ENCODE data around the gene ADSS1.
"Not testable (repeated sequence)": the region's sequence is repeated elsewhere in the genome, so short reads cannot be mapped to it uniquely, and the experiment has no call there.

Gene ADSS1

GRCh38 chr14:104726600-104727451 is 2.8 kb downstream of the ADSS1 start:
- Histone ChIP-seq H2BK15ac (replicated peaks; ENCODE audit: low read depth) (no peak overlapping the region), H3K56ac (ENCODE audit: low read length) (no peak overlapping the region), H3K36me3 (ENCODE audit: control insufficient read depth, insufficient read depth, low read length) (no peaks in the 10 kb centered on the region), H3K4me2 (ENCODE audit: low read length) (no peak overlapping the region), H3K18ac (ENCODE audit: low read length) (no peak overlapping the region), H3K27ac (ENCODE audit: low read depth, low read length) (no peak overlapping the region), H3K4me1 (ENCODE audit: control insufficient read depth, low read depth, low read length) (no peaks in the 10 kb centered on the region), H3K27me3 (ENCODE audit: insufficient read depth, low read length, poor library complexity) (no peaks in the 10 kb centered on the region), H3K4me3 (ENCODE audit: low read length) (no peak overlapping the region), H3K79me2 (ENCODE audit: control insufficient read depth, insufficient read depth, low read length) (no peaks in the 10 kb centered on the region), H3K9ac (ENCODE audit: low read length) (no peak overlapping the region), H2BK120ac (ENCODE audit: low read depth, low read length) (no peak overlapping the region), H4K5ac (ENCODE audit: low read length) (no peak overlapping the region), H3K79me1 (ENCODE audit: low read length) (no peaks in the 10 kb centered on the region), H3K4ac (ENCODE audit: low read depth, low read length) (no peak overlapping the region), H2BK5ac (ENCODE audit: low read length) (no peak overlapping the region), H3K23ac (ENCODE audit: low read length) (no peak overlapping the region), H2AK5ac (ENCODE audit: low read length) (no peak overlapping the region), H4K8ac (ENCODE audit: low read depth, low read length) (no peak overlapping the region)
- peak; percentile 36 for DNase-seq
- no CpG with 5 or more reads among the region's 21 CpGs for WGBS (ENCODE audit: extremely low coverage, insufficient coverage, low lambda C conversion rate)

- Histone ChIP-seq H3K79me2 (ENCODE audit: control insufficient read depth, insufficient read depth, low read length) (no peaks in the 10 kb centered on the region), H2BK15ac (replicated peaks; ENCODE audit: low read depth) (no peak overlapping the region), H2BK5ac (ENCODE audit: low read length) (no peak overlapping the region), H3K27ac (ENCODE audit: low read depth, low read length) (no peak overlapping the region), H3K36me3 (ENCODE audit: control insufficient read depth, insufficient read depth, low read length) (no peaks in the 10 kb centered on the region), H3K9ac (ENCODE audit: low read length) (no peak overlapping the region), H3K56ac (ENCODE audit: low read length) (no peak overlapping the region), H3K4me1 (ENCODE audit: control insufficient read depth, low read depth, low read length) (no peaks in the 10 kb centered on the region), H4K5ac (ENCODE audit: low read length) (no peak overlapping the region), H3K4me3 (ENCODE audit: low read length) (no peak overlapping the region), H4K8ac (ENCODE audit: low read depth, low read length) (no peak overlapping the region), H3K18ac (ENCODE audit: low read length) (no peak overlapping the region), H2AK5ac (ENCODE audit: low read length) (no peak overlapping the region), H3K4ac (ENCODE audit: low read depth, low read length) (no peak overlapping the region), H3K4me2 (ENCODE audit: low read length) (no peak overlapping the region), H3K79me1 (ENCODE audit: low read length) (no peaks in the 10 kb centered on the region), H3K23ac (ENCODE audit: low read length) (no peak overlapping the region), H3K27me3 (ENCODE audit: insufficient read depth, low read length, poor library complexity) (no peaks in the 10 kb centered on the region), H2BK120ac (ENCODE audit: low read depth, low read length) (no peak overlapping the region)
- DNase-seq: no peak
- WGBS (ENCODE audit: extremely low coverage, insufficient coverage, low lambda C conversion rate): no CpG with 5 or more reads among the region's 17 CpGs
Observed at GRCh38 chr14:104728631-104729030, 4.6 kb downstream of the ADSS1 start.

- H3K18ac ChIP-seq (ENCODE audit: low read length); H4K5ac ChIP-seq (ENCODE audit: low read length); H4K8ac ChIP-seq (ENCODE audit: low read depth, low read length); H3K56ac ChIP-seq (ENCODE audit: low read length); DNase-seq; H3K23ac ChIP-seq (ENCODE audit: low read length); H3K4me3 ChIP-seq (ENCODE audit: low read length); H3K79me1 ChIP-seq (ENCODE audit: low read length); H2AK5ac ChIP-seq (ENCODE audit: low read length); H3K27me3 ChIP-seq (ENCODE audit: insufficient read depth, low read length, poor library complexity); H3K27ac ChIP-seq (ENCODE audit: low read depth, low read length); H2BK15ac ChIP-seq (replicated peaks; ENCODE audit: low read depth); H2BK120ac ChIP-seq (ENCODE audit: low read depth, low read length); H3K4ac ChIP-seq (ENCODE audit: low read depth, low read length); H3K4me1 ChIP-seq (ENCODE audit: control insufficient read depth, low read depth, low read length); H2BK5ac ChIP-seq (ENCODE audit: low read length); H3K79me2 ChIP-seq (ENCODE audit: control insufficient read depth, insufficient read depth, low read length); H3K4me2 ChIP-seq (ENCODE audit: low read length); H3K36me3 ChIP-seq (ENCODE audit: control insufficient read depth, insufficient read depth, low read length); H3K9ac ChIP-seq (ENCODE audit: low read length): not testable (repeated sequence)
- WGBS (ENCODE audit: extremely low coverage, insufficient coverage, low lambda C conversion rate): no CpG with 5 or more reads among the region's 73 CpGs
Observed at GRCh38 chr14:104729176-104729834, 5.3 kb downstream of the ADSS1 start.

GRCh38 chr14:104729835-104730181 is 5.8 kb downstream of the ADSS1 start:
- H3K4me2 ChIP-seq (ENCODE audit: low read length): no peak overlapping the region
- DNase-seq: no peak
- H4K5ac ChIP-seq (ENCODE audit: low read length): no peak overlapping the region
- H2BK15ac ChIP-seq (replicated peaks; ENCODE audit: low read depth): no peak overlapping the region
- no peaks in the 10 kb centered on the region for H3K27me3 ChIP-seq (ENCODE audit: insufficient read depth, low read length, poor library complexity)
- H2BK5ac ChIP-seq (ENCODE audit: low read length): no peak overlapping the region
- no peak overlapping the region for H3K18ac ChIP-seq (ENCODE audit: low read length)
- no peak overlapping the region for H3K56ac ChIP-seq (ENCODE audit: low read length)
- H3K4me1 ChIP-seq (ENCODE audit: control insufficient read depth, low read depth, low read length): no peaks in the 10 kb centered on the region
- H3K79me2 ChIP-seq (ENCODE audit: control insufficient read depth, insufficient read depth, low read length): no peaks in the 10 kb centered on the region
- no peak overlapping the region for H3K4me3 ChIP-seq (ENCODE audit: low read length)
- no peak overlapping the region for H3K9ac ChIP-seq (ENCODE audit: low read length)
- no peak overlapping the region for H3K27ac ChIP-seq (ENCODE audit: low read depth, low read length)
- no peak overlapping the region for H3K23ac ChIP-seq (ENCODE audit: low read length)
- no peaks in the 10 kb centered on the region for H3K36me3 ChIP-seq (ENCODE audit: control insufficient read depth, insufficient read depth, low read length)
- H3K79me1 ChIP-seq (ENCODE audit: low read length): no peaks in the 10 kb centered on the region
- H2AK5ac ChIP-seq (ENCODE audit: low read length): no peak overlapping the region
- H4K8ac ChIP-seq (ENCODE audit: low read depth, low read length): no peak overlapping the region
- H3K4ac ChIP-seq (ENCODE audit: low read depth, low read length): no peak overlapping the region
- H2BK120ac ChIP-seq (ENCODE audit: low read depth, low read length): no peak overlapping the region
- no CpG with 5 or more reads among the region's 16 CpGs for WGBS (ENCODE audit: extremely low coverage, insufficient coverage, low lambda C conversion rate)

GRCh38 chr14:104730487-104730886 is 6.5 kb downstream of the ADSS1 start:
- no peak for DNase-seq
- Histone ChIP-seq H2BK15ac (replicated peaks; ENCODE audit: low read depth) (no peak overlapping the region), H3K4ac (ENCODE audit: low read depth, low read length) (no peak overlapping the region), H3K36me3 (ENCODE audit: control insufficient read depth, insufficient read depth, low read length) (no peaks in the 10 kb centered on the region), H3K9ac (ENCODE audit: low read length) (no peak overlapping the region), H3K79me2 (ENCODE audit: control insufficient read depth, insufficient read depth, low read length) (no peaks in the 10 kb centered on the region), H4K5ac (ENCODE audit: low read length) (no peak overlapping the region), H3K4me3 (ENCODE audit: low read length) (no peak overlapping the region), H3K27ac (ENCODE audit: low read depth, low read length) (no peak overlapping the region), H3K18ac (ENCODE audit: low read length) (no peak overlapping the region), H3K56ac (ENCODE audit: low read length) (no peak overlapping the region), H2AK5ac (ENCODE audit: low read length) (no peak overlapping the region), H3K27me3 (ENCODE audit: insufficient read depth, low read length, poor library complexity) (no peaks in the 10 kb centered on the region), H3K79me1 (ENCODE audit: low read length) (no peaks in the 10 kb centered on the region), H3K4me2 (ENCODE audit: low read length) (no peak overlapping the region), H4K8ac (ENCODE audit: low read depth, low read length) (no peak overlapping the region), H3K23ac (ENCODE audit: low read length) (no peak overlapping the region), H3K4me1 (ENCODE audit: control insufficient read depth, low read depth, low read length) (no peaks in the 10 kb centered on the region), H2BK120ac (ENCODE audit: low read depth, low read length) (no peak overlapping the region), H2BK5ac (ENCODE audit: low read length) (no peak overlapping the region)
- no CpG with 5 or more reads among the region's 5 CpGs for WGBS (ENCODE audit: extremely low coverage, insufficient coverage, low lambda C conversion rate)
